K562 (cell line): Measurements from ENCODE around the gene PBX4. TPM values are rescaled to one million over a fixed set of nuclear protein-coding genes. Genes with fewer than 3 reads are reported as not detected.
A peak's percentile ranks its signal among the peaks of the same experiment; 100 is the strongest.

Source experiments
- ATAC-seq: fragments of 200-7000 bp; cut with Tn5 transposase; 3 replicates; pipeline ENCODE4 v1.9.1; 2020; ENCODE audit warnings: moderate library complexity
- BruUV-seq: library from RNA; stranded (reverse); fragments of 400-500 nt; replicated peaks from 2 replicates; lab custom pipeline; 2021; lab: Mats Ljungman, UMichigan
- CTCF ChIA-PET: fragments of 300-600 bp; formaldehyde crosslinking; extraction: SDS; loops from one replicate; lab custom pipeline; 2021; ENCODE audit warnings: low intra/inter-chr PET ratio; lab: Yijun Ruan, JAX
- POLR2A ChIA-PET: fragments of 300-600, 350-650 bp; sonication (Branson Sonifier 250); formaldehyde crosslinking; extraction: SDS; loops from one replicate; lab custom pipeline; 2021; ENCODE audit warnings: antibody characterized with exemption, inconsistent platforms; lab: Yijun Ruan, JAX
- DNase-seq, 4 experiments: peaks; one replicate each; pipeline versions ENCODE4 v3.0.0 to v3.0.0-alpha.2; 2011 to 2018; ENCODE audit warnings: low spot score in 3 of 4, mixed read lengths in 3 of 4; ENCODE audit errors: extremely low read depth in 1 of 4
- FAIRE-seq: peaks from 2 replicates; lab custom pipeline; 2011; peaks lifted over from hg19 to GRCh38; lab: Jason Lieb, UNC
- H2AFZ ChIP-seq: 2 replicates; pipeline ENCODE4 v1.6.0; 2011; ENCODE audit warnings: low read depth, low read length, control low read depth, inconsistent platforms
- H3K27ac ChIP-seq: fragments of 200-600 bp; 3 replicates; pipeline ENCODE4 v1.8.0; 2011; ENCODE audit warnings: low read depth, mild to moderate bottlenecking, control low read depth, inconsistent platforms, low read length, moderate library complexity, mixed read lengths; ENCODE audit errors: extremely low read depth
- H3K27me3 ChIP-seq, 2 experiments: fragments of 300-600 bp in 1 of 2; 2 replicates in 1 of 2; 3 replicates in 1 of 2; pipeline versions ENCODE4 v1.6.0 to v1.8.0; 2011; ENCODE audit warnings: inconsistent platforms in 2 of 2, low read length in 2 of 2, mild to moderate bottlenecking in 1 of 2, mixed read lengths in 1 of 2, moderate library complexity in 1 of 2; ENCODE audit not compliant: control insufficient read depth in 2 of 2, insufficient read depth in 2 of 2
- H3K36me3 ChIP-seq: fragments of 300-600 bp; 3 replicates; pipeline ENCODE4 v1.8.0; 2011; ENCODE audit warnings: mild to moderate bottlenecking, low read length, inconsistent platforms; ENCODE audit not compliant: control insufficient read depth, insufficient read depth
- H3K4me1 ChIP-seq, 2 experiments: fragments of 200-600 bp in 1 of 2; replicated peaks in 1 of 2; 2 replicates in 1 of 2; 3 replicates in 1 of 2; pipeline versions ENCODE4 v1.5.1 to v1.8.0; 2011; ENCODE audit warnings: inconsistent platforms in 2 of 2, low read length in 2 of 2, mild to moderate bottlenecking in 1 of 2, mixed read lengths in 1 of 2, moderate library complexity in 1 of 2; ENCODE audit not compliant: control insufficient read depth in 2 of 2, insufficient read depth in 2 of 2
- H3K4me2 ChIP-seq: 2 replicates; pipeline ENCODE4 v1.6.1; 2011; ENCODE audit warnings: low read length, control low read depth, inconsistent platforms, mixed read lengths; ENCODE audit not compliant: insufficient read depth
- H3K4me3 ChIP-seq: fragments of 200-600 bp; sonication (generic), shearing (Covaris generic); 2 replicates; pipeline ENCODE4 v1.5.1; 2016; ENCODE audit warnings: control low read depth, inconsistent platforms
- H3K79me2 ChIP-seq: fragments of 200-600 bp; 3 replicates; pipeline ENCODE4 v1.8.0; 2011; ENCODE audit warnings: low read length, inconsistent platforms; ENCODE audit not compliant: control insufficient read depth, insufficient read depth
- H3K9ac ChIP-seq, 2 experiments: 2 replicates each; pipeline versions ENCODE4 v1.6.0 to v1.6.1; 2011; ENCODE audit warnings: low read depth in 2 of 2, low read length in 2 of 2, control low read depth in 1 of 2, inconsistent platforms in 1 of 2, mild to moderate bottlenecking in 1 of 2, mixed read lengths in 1 of 2; ENCODE audit not compliant: insufficient read depth in 1 of 2
- H3K9me1 ChIP-seq: one replicate; pipeline ENCODE4 v1.6.0; 2011; ENCODE audit warnings: inconsistent platforms, mild to moderate bottlenecking, low read length, moderate library complexity; ENCODE audit not compliant: control insufficient read depth, insufficient read depth
- H3K9me3 ChIP-seq: replicated peaks from 2 replicates; pipeline ENCODE4 v1.5.1; 2011; ENCODE audit warnings: low read depth, low read length, inconsistent platforms; ENCODE audit not compliant: control insufficient read depth, insufficient read depth
- H4K20me1 ChIP-seq: replicated peaks from 2 replicates; pipeline ENCODE4 v1.6.1; 2011; ENCODE audit warnings: low read length, inconsistent platforms, mixed read lengths; ENCODE audit not compliant: control insufficient read depth, insufficient read depth
- CEBPB ChIP-seq: fragments of 450-650 bp; IDR thresholded peaks from 2 replicates; pipeline ENCODE4 v1.6.1; 2016; ENCODE audit warnings: missing genetic modification characterization, missing compliant biosample characterization
- COPS2 ChIP-seq: fragments of 450-650 bp; conservative IDR thresholded peaks from 2 replicates; pipeline ENCODE4 v1.6.1; 2016; ENCODE audit warnings: mild to moderate bottlenecking, moderate library complexity
- RBM17 ChIP-seq: fragments of 200-400 bp; formaldehyde crosslinking; IDR thresholded peaks from 2 replicates; pipeline ENCODE4 v1.6.1; 2017; ENCODE audit warnings: low read depth, mild to moderate bottlenecking, low read length, borderline replicate concordance
- RBM25 ChIP-seq: fragments of 200-400 bp; formaldehyde crosslinking; IDR thresholded peaks from 2 replicates; pipeline ENCODE4 v1.6.1; 2018; ENCODE audit warnings: low read length, low read depth, moderate library complexity; ENCODE audit not compliant: severe bottlenecking
- SUPT5H ChIP-seq: fragments of 450-650 bp; IDR thresholded peaks from 2 replicates; pipeline ENCODE4 v1.6.1; 2016
- TARDBP ChIP-seq: fragments of 450-650 bp; IDR thresholded peaks from 2 replicates; pipeline ENCODE4 v1.6.1; 2016
- ZNF311 ChIP-seq: fragments of 250-450 bp; sonication (Bioruptor Pico); IDR thresholded peaks from 2 replicates; pipeline ENCODE4 v1.4.0; 2020; ENCODE audit warnings: mild to moderate bottlenecking, moderate library complexity
- ZNF584 ChIP-seq: fragments of 200-800 bp; sonication (Bioruptor generic); IDR thresholded peaks from 2 replicates; pipeline ENCODE4 v1.6.1; 2016; ENCODE audit warnings: low read depth, mild to moderate bottlenecking, missing genetic modification characterization, missing compliant biosample characterization
- WGBS: fragments of 100-300 bp; shearing (Covaris generic); methylation state at CpG from one replicate; pipeline ENCODE4 v1.1.6; 2016; ENCODE audit warnings: low coverage, mixed read lengths; ENCODE audit not compliant: insufficient coverage; ENCODE audit errors: missing lambda C conversion rate; 5-methylcytosine and 5-hydroxymethylcytosine counted together
- in situ Hi-C: fragments of 300-500 bp; cut with MboI; formaldehyde crosslinking; loops from 4 replicates; pipeline ENCODE4 v1.15.0; 2018; ENCODE audit warnings: inconsistent platforms, mixed read lengths
- intact Hi-C: fragments of 100-400 bp; cut with micrococcal nuclease; formaldehyde crosslinking; loops from 2 replicates; pipeline ENCODE4 v1.14.2; 2022
- polyA plus RNA-seq, 8 experiments: library from polyadenylated mRNA; depleted of rRNA in 4 of 8; stranded (reverse) in 5 of 8; unstranded in 3 of 8; fragments of >200 nt; fragmentation: Nextera tagmentation in 2 of 8; fragmentation: Illumina TruSeq in 1 of 8; extraction: Ambion mirVana in 2 of 8; extraction: Trizol in 1 of 8; gene quantifications; 2 replicates each; pipeline versions ENCODE4 v1.2.1 to v1.2.3, GENCODE V29; 2011 to 2014; ENCODE audit warnings: inconsistent platforms in 1 of 8, missing spikeins in 1 of 8
- total RNA-seq, 7 experiments: library from RNA; depleted of rRNA in 6 of 7; stranded (reverse); fragments of >200 nt in 6 of 7; fragmentation: Illumina TruSeq in 2 of 7; extraction: Trizol in 2 of 7; gene quantifications; 2 replicates each; pipeline versions ENCODE4 v1.2.1 to v1.2.3, GENCODE V29; 2011 to 2021; ENCODE audit warnings: low replicate concordance in 1 of 7

The PBX4 gene
- total and polyA plus RNA-seq, 9 of the 15 experiments (the other 6 are each of a cell fraction or from before 2014, with no cell fraction given) = 0.11 to 3.8 (median 1.6) TPM; not detected in 1

- no peak for TF ChIP-seq COPS2
- TF ChIP-seq RBM17 = no peak
- TF ChIP-seq SUPT5H = no peak
- TF ChIP-seq ZNF584 (CRISPR knock-in tag) = no peak
- no peak for TF ChIP-seq ZNF311 (CRISPR knock-in tag)
- no peak for TF ChIP-seq TARDBP
These were observed 68.6 kb downstream of the PBX4 start (continued) for GRCh38 chr19:19549804-19550464.

- BruUV-seq = no TSS peak
- H3K27ac ChIP-seq = no peak overlapping the region
- H3K79me2 ChIP-seq = no peaks in the 10 kb centered on the region
- intact Hi-C loops = no loop called here
- 0 out of 2 replicates have a peak, but pooled peaks cover 5% of the 10 kb centered on the region for H4K20me1 ChIP-seq
- no peaks in the 10 kb centered on the region for H3K9me1 ChIP-seq
- in situ Hi-C loops = loop anchor here (25.0 kb wide), 1 partner anchor 88 kb away; the partner anchor contains the start of genes GMIP and LPAR2
- H3K9me3 ChIP-seq = no peaks in the 10 kb centered on the region
- ChIA-PET POLR2A (interaction anchor here (0.7 to 1.5 kb wide), 5 partner anchors 8 to 184 kb away, joined by 3 to 4 read pairs (median 4); partner anchors contain the start of gene ZNF14), CTCF (no interaction called here)
- DNase-seq (no peak), FAIRE-seq (no peak), ATAC-seq (peak; percentile 10; the same call in 1 of the 3 replicates)
- H3K9ac ChIP-seq = peak overlapping the region in 1 of 2 experiments; percentile 64; a peak in 1 of 4 replicates
- H3K36me3 ChIP-seq = no peaks in the 10 kb centered on the region
- H3K4me1 ChIP-seq = peaks cover 0 to 52% of the 10 kb centered on the region in 2 experiments; a peak in 2 of 5 replicates
- peak; percentile 61 for TF ChIP-seq CEBPB (tag)
- no peak for TF ChIP-seq RBM25
- 3% methylated on average over 13 of the region's 13 CpGs for WGBS
- peaks cover 5 to 52% of the 10 kb centered on the region in 2 experiments for H3K27me3 ChIP-seq
- H3K4me3 ChIP-seq = no peak overlapping the region
- H3K4me2 ChIP-seq = no peak overlapping the region
- no peak overlapping the region for H2AFZ ChIP-seq
These were observed 69.3 kb downstream of the PBX4 start for GRCh38 chr19:19548915-19549759.
